Chondrocyte (in vitro differentiated cells): ENCODE results near the gene EPHB1. TPM values are rescaled to one million over a fixed set of nuclear protein-coding genes. Genes with fewer than 3 reads are reported as not detected.
"Not testable (repeated sequence)": the region's sequence is repeated elsewhere in the genome, so short reads cannot be mapped to it uniquely, and the experiment has no call there.

Experiments used
- DNase-seq: peaks from one replicate; pipeline ENCODE4 v3.0.0; 2021; ENCODE audit warnings: mixed read lengths, low spot score
- H3K27ac Mint-ChIP-seq: one replicate; pipeline ENCODE4 v1.8.0; 2021; ENCODE audit warnings: mild to moderate bottlenecking, moderate library complexity, mixed read lengths; ENCODE audit not compliant: unreplicated experiment
- H3K27me3 Mint-ChIP-seq: 2 replicates; pipeline ENCODE4 v1.8.0; 2021; ENCODE audit warnings: low read depth, mixed read lengths
- H3K36me3 Mint-ChIP-seq: 2 replicates; pipeline ENCODE4 v1.8.0; 2021; ENCODE audit warnings: low read depth, mixed read lengths
- H3K4me1 Mint-ChIP-seq: 2 replicates; pipeline ENCODE4 v1.8.0; 2021; ENCODE audit warnings: low read depth, mild to moderate bottlenecking, mixed read lengths
- H3K4me3 Mint-ChIP-seq: one replicate; pipeline ENCODE4 v1.8.0; 2021; ENCODE audit warnings: mild to moderate bottlenecking, moderate library complexity, mixed read lengths; ENCODE audit not compliant: unreplicated experiment
- H3K9me3 Mint-ChIP-seq: 2 replicates; pipeline ENCODE4 v1.8.0; 2021; ENCODE audit warnings: low read depth, mixed read lengths
- CTCF ChIP-seq: fragments of 200-600 bp; sonication (generic); IDR thresholded peaks from 2 replicates; pipeline ENCODE4 v1.5.0; 2021; ENCODE audit warnings: antibody characterized with exemption, mild to moderate bottlenecking, moderate library complexity
- total RNA-seq: library from RNA; stranded (reverse); gene quantifications from 3 replicates; pipeline ENCODE4 v1.2.1, GENCODE V29; 2021

The EPHB1 gene
- total RNA-seq, 1 donor from 2014 or later = 1.7 TPM

GRCh38 chr3:134970895-134971294 is 175.8 kb downstream of the EPHB1 start:
- Mint-ChIP-seq H3K9me3 (peaks cover 8% of the 10 kb centered on the region), H3K4me3 (no peak overlapping the region), H3K27me3 (peaks cover 2% of the 10 kb centered on the region), H3K36me3 (peaks cover 1% of the 10 kb centered on the region), H3K4me1 (no peaks in the 10 kb centered on the region), H3K27ac (no peak overlapping the region)
- DNase-seq = no peak
- no peak for TF ChIP-seq CTCF

- TF ChIP-seq CTCF = no peak
- H3K36me3 Mint-ChIP-seq = peaks cover 1% of the 10 kb centered on the region
- H3K27ac Mint-ChIP-seq = no peak overlapping the region
These were observed 176.2 kb downstream of the EPHB1 start for GRCh38 chr3:134971306-134971705.

GRCh38 chr3:134971907-134972306 is 176.8 kb downstream of the EPHB1 start:
- DNase-seq, H3K4me3 Mint-ChIP-seq, H3K27ac Mint-ChIP-seq, H3K36me3 Mint-ChIP-seq, H3K4me1 Mint-ChIP-seq, H3K9me3 Mint-ChIP-seq, H3K27me3 Mint-ChIP-seq: not testable (repeated sequence)

More at GRCh38 chr3:134971306-134971705, 176.2 kb downstream of the EPHB1 start:
- Mint-ChIP-seq H3K27me3 (peaks cover 2% of the 10 kb centered on the region), H3K4me3 (no peak overlapping the region), H3K4me1 (no peaks in the 10 kb centered on the region), H3K9me3 (peaks cover 8% of the 10 kb centered on the region)
- DNase-seq = no peak

- H3K27ac Mint-ChIP-seq = no peak overlapping the region
- H3K27me3 Mint-ChIP-seq = peaks cover 2% of the 10 kb centered on the region
- DNase-seq = no peak
- H3K36me3 Mint-ChIP-seq = peaks cover 1% of the 10 kb centered on the region
- no peak overlapping the region for H3K4me3 Mint-ChIP-seq
- no peak for TF ChIP-seq CTCF
- H3K4me1 Mint-ChIP-seq = no peaks in the 10 kb centered on the region
- peaks cover 8% of the 10 kb centered on the region for H3K9me3 Mint-ChIP-seq
These were observed 177.9 kb downstream of the EPHB1 start for GRCh38 chr3:134972836-134973455.

- H3K4me3 Mint-ChIP-seq = no peak overlapping the region
- no peak for DNase-seq
- no peaks in the 10 kb centered on the region for H3K4me1 Mint-ChIP-seq
- H3K9me3 Mint-ChIP-seq = peaks cover under 1% of the 10 kb centered on the region
- no peak for TF ChIP-seq CTCF
- H3K36me3 Mint-ChIP-seq = no peaks in the 10 kb centered on the region
- no peak overlapping the region for H3K27ac Mint-ChIP-seq
- no peaks in the 10 kb centered on the region for H3K27me3 Mint-ChIP-seq
These were observed 179.6 kb downstream of the EPHB1 start for GRCh38 chr3:134974624-134975023.

GRCh38 chr3:134976948-134977347 is 181.9 kb downstream of the EPHB1 start:
- Mint-ChIP-seq H3K27me3 (no peaks in the 10 kb centered on the region), H3K4me3 (no peak overlapping the region), H3K4me1 (no peaks in the 10 kb centered on the region), H3K27ac (no peak overlapping the region), H3K36me3 (no peaks in the 10 kb centered on the region), H3K9me3 (peaks cover 7% of the 10 kb centered on the region)
- no peak for TF ChIP-seq CTCF
- DNase-seq = no peak
